Mesenchymal stem cell (in vitro differentiated cells and primary cell): Measurements from ENCODE around the gene IGSF9B.
"Not testable (repeated sequence)": the region's sequence is repeated elsewhere in the genome, so short reads cannot be mapped to it uniquely, and the experiment has no call there.

Source experiments
- DNase-seq: peaks from one replicate; pipeline ENCODE4 v3.0.0-alpha.2; 2013
- H2AFZ ChIP-seq: one replicate; pipeline ENCODE4 v1.6.1; 2013; ENCODE audit warnings: low read depth, mild to moderate bottlenecking, control low read depth, inconsistent platforms, low read length, moderate library complexity
- H2AK5ac ChIP-seq: 2 replicates; pipeline ENCODE4 v1.6.1; 2013; ENCODE audit warnings: low read length, moderate library complexity, mild to moderate bottlenecking, inconsistent platforms; ENCODE audit not compliant: severe bottlenecking
- H2BK120ac ChIP-seq: one replicate; pipeline ENCODE4 v1.6.1; 2013; ENCODE audit warnings: low read depth, mild to moderate bottlenecking, inconsistent platforms, low read length, moderate library complexity
- H2BK12ac ChIP-seq, 2 experiments: one replicate each; pipeline ENCODE4 v1.6.1; 2013; ENCODE audit warnings: inconsistent platforms in 2 of 2, low read length in 2 of 2, mild to moderate bottlenecking in 2 of 2, moderate library complexity in 2 of 2, control low read depth in 1 of 2
- H2BK15ac ChIP-seq: one replicate; pipeline ENCODE4 v1.6.1; 2013; ENCODE audit warnings: mild to moderate bottlenecking, low read depth, inconsistent platforms; ENCODE audit not compliant: poor library complexity, severe bottlenecking
- H2BK5ac ChIP-seq: 2 replicates; pipeline ENCODE4 v1.6.1; 2013; ENCODE audit warnings: low read depth, mild to moderate bottlenecking, low read length, control low read depth, inconsistent platforms; ENCODE audit not compliant: poor library complexity, severe bottlenecking
- H3K14ac ChIP-seq, 2 experiments: one replicate each; pipeline ENCODE4 v1.6.1; 2013; ENCODE audit warnings: inconsistent platforms in 2 of 2, low read length in 2 of 2, control low read depth in 1 of 2, mild to moderate bottlenecking in 1 of 2, moderate library complexity in 1 of 2
- H3K18ac ChIP-seq, 2 experiments: one replicate each; pipeline ENCODE4 v1.6.1; 2013; ENCODE audit warnings: inconsistent platforms in 2 of 2, low read length in 2 of 2, control low read depth in 1 of 2, low read depth in 1 of 2, mild to moderate bottlenecking in 1 of 2
- H3K23ac ChIP-seq, 2 experiments: one replicate each; pipeline ENCODE4 v1.6.1; 2013; ENCODE audit warnings: inconsistent platforms in 2 of 2, low read length in 2 of 2, mild to moderate bottlenecking in 2 of 2, moderate library complexity in 2 of 2, control low read depth in 1 of 2
- H3K27ac ChIP-seq: 2 replicates; pipeline ENCODE4 v1.5.1; 2013; ENCODE audit warnings: mild to moderate bottlenecking, moderate library complexity, low read length, control low read depth, inconsistent platforms; ENCODE audit not compliant: poor library complexity, severe bottlenecking
- H3K27me3 ChIP-seq, 2 experiments: 2 replicates each; pipeline versions ENCODE4 v1.6.1 to v1.7.0; 2013; ENCODE audit warnings: low read length in 2 of 2, mild to moderate bottlenecking in 2 of 2, moderate library complexity in 2 of 2, control low read depth in 1 of 2, inconsistent platforms in 1 of 2; ENCODE audit not compliant: control insufficient read depth in 1 of 2, insufficient read depth in 1 of 2
- H3K36me3 ChIP-seq, 2 experiments: 2 replicates each; pipeline versions ENCODE4 v1.6.1 to v1.7.0; 2013; ENCODE audit warnings: low read length in 2 of 2, control low read depth in 1 of 2, inconsistent platforms in 1 of 2, low read depth in 1 of 2, mild to moderate bottlenecking in 1 of 2; ENCODE audit not compliant: insufficient read depth in 2 of 2, control insufficient read depth in 1 of 2
- H3K4ac ChIP-seq, 2 experiments: one replicate each; pipeline ENCODE4 v1.6.1; 2013; ENCODE audit warnings: inconsistent platforms in 2 of 2, low read length in 2 of 2, mild to moderate bottlenecking in 2 of 2, moderate library complexity in 2 of 2, control low read depth in 1 of 2, low read depth in 1 of 2
- H3K4me1 ChIP-seq: 2 replicates; pipeline ENCODE4 v1.6.1; 2013; ENCODE audit warnings: low read depth, low read length, control low read depth; ENCODE audit not compliant: control insufficient read depth, insufficient read depth
- H3K4me2 ChIP-seq: 2 replicates; pipeline ENCODE4 v1.6.1; 2013; ENCODE audit warnings: low read length, mild to moderate bottlenecking, inconsistent platforms; ENCODE audit not compliant: poor library complexity, severe bottlenecking
- H3K4me3 ChIP-seq, 2 experiments: 2 replicates each; pipeline versions ENCODE4 v1.5.1 to v1.7.0; 2013; ENCODE audit warnings: low read length in 2 of 2, mild to moderate bottlenecking in 2 of 2, control low read depth in 1 of 2, low read depth in 1 of 2; ENCODE audit not compliant: insufficient read depth in 1 of 2
- H3K79me1 ChIP-seq: replicated peaks from 2 replicates; pipeline ENCODE4 v1.6.1; 2013; ENCODE audit warnings: mild to moderate bottlenecking, control low read depth, low read length, inconsistent platforms; ENCODE audit not compliant: poor library complexity, severe bottlenecking
- H3K9ac ChIP-seq: 2 replicates; pipeline ENCODE4 v1.7.0; 2013; ENCODE audit warnings: mild to moderate bottlenecking, low read length, moderate library complexity
- H3K9me3 ChIP-seq: 2 replicates; pipeline ENCODE4 v1.7.0; 2013; ENCODE audit warnings: mild to moderate bottlenecking, low read length; ENCODE audit not compliant: control insufficient read depth
- H4K8ac ChIP-seq: one replicate; pipeline ENCODE4 v1.6.1; 2013; ENCODE audit warnings: inconsistent platforms, mild to moderate bottlenecking, low read length, moderate library complexity
- H4K91ac ChIP-seq: one replicate; pipeline ENCODE4 v1.6.1; 2013; ENCODE audit warnings: mild to moderate bottlenecking, low read length, inconsistent platforms
- WGBS: methylation state at CpG from one replicate; pipeline ENCODE4 v1.1.7; 2013; ENCODE audit warnings: mixed read lengths; 5-methylcytosine and 5-hydroxymethylcytosine counted together

The IGSF9B gene

DNA sequence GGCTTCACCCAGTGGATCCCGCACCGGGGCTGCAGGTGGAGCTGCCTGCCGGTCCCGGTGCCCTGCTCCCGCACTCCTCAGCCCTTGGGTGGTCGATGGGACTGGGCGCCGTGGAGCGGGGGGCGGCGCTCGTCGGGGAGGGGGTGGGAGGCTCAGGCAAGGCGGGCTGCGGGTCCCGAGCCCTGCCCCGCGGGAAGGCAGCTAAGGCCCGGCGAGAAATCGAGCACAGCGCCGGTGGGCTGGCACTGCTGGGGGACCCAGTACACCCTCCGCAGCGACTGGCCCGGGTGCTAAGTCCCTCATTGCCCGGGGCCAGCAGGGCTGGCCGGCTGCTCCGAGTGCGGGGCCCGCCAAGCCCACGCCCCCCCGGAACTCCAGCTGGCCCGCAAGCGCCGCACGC is 46.1 kb upstream of the IGSF9B start:
- H3K4ac ChIP-seq, H2BK15ac ChIP-seq, H2BK12ac ChIP-seq, H3K4me1 ChIP-seq, H3K23ac ChIP-seq, H3K27ac ChIP-seq, H2AFZ ChIP-seq, H3K9me3 ChIP-seq, H3K36me3 ChIP-seq, H3K4me3 ChIP-seq, H2AK5ac ChIP-seq, H4K91ac ChIP-seq, H3K4me2 ChIP-seq, H3K14ac ChIP-seq, DNase-seq, H2BK120ac ChIP-seq, H3K18ac ChIP-seq, H4K8ac ChIP-seq, H3K79me1 ChIP-seq, H3K9ac ChIP-seq, H2BK5ac ChIP-seq: not testable (repeated sequence)
- WGBS = 93% methylated on average over 26 of the region's 37 CpGs
- peaks cover 0 to 28% of the 10 kb centered on the region in 2 experiments for H3K27me3 ChIP-seq

GRCh38 chr11:134002338-134002737 is 45.6 kb upstream of the IGSF9B start:
- not testable (repeated sequence) for H3K4me1 ChIP-seq, H3K4ac ChIP-seq, H4K8ac ChIP-seq, H2AK5ac ChIP-seq, H2AFZ ChIP-seq, H3K9ac ChIP-seq, H3K79me1 ChIP-seq, H3K27ac ChIP-seq, H2BK5ac ChIP-seq, H3K4me3 ChIP-seq, H2BK12ac ChIP-seq, H3K18ac ChIP-seq, H2BK120ac ChIP-seq, H3K9me3 ChIP-seq, H3K36me3 ChIP-seq, H4K91ac ChIP-seq, DNase-seq, H2BK15ac ChIP-seq, H3K14ac ChIP-seq, H3K23ac ChIP-seq, H3K4me2 ChIP-seq
- H3K27me3 ChIP-seq = peaks cover 0 to 28% of the 10 kb centered on the region in 2 experiments
- 89% methylated on average over 8 of the region's 10 CpGs for whole genome bisulfite sequencing

GRCh38 chr11:134001596-134001995 is 44.8 kb upstream of the IGSF9B start:
- Histone ChIP-seq H3K4ac (no peak overlapping the region), H3K4me1 (no peaks in the 10 kb centered on the region), H3K79me1 (no peaks in the 10 kb centered on the region), H2AK5ac (no peak overlapping the region), H2BK15ac (no peak overlapping the region), H3K14ac (no peak overlapping the region), H4K8ac (no peak overlapping the region), H3K9me3 (no peaks in the 10 kb centered on the region), H3K4me2 (no peak overlapping the region), H3K4me3 (no peak overlapping the region), H2BK12ac (no peak overlapping the region), H2BK120ac (no peak overlapping the region), H4K91ac (no peak overlapping the region), H3K27ac (no peak overlapping the region), H2AFZ (no peak overlapping the region), H3K9ac (no peak overlapping the region), H3K23ac (no peak overlapping the region), H3K18ac (no peak overlapping the region), H3K36me3 (no peaks in the 10 kb centered on the region), H2BK5ac (no peak overlapping the region), H3K27me3 (peaks cover 0 to 32% of the 10 kb centered on the region in 2 experiments)
- DNase-seq = no peak
- WGBS = 87% methylated on average over 6 of the region's 6 CpGs

GRCh38 chr11:134001088-134001487 is 44.3 kb upstream of the IGSF9B start:
- no peak overlapping the region for H3K14ac ChIP-seq
- no peak overlapping the region for H2BK15ac ChIP-seq
- no peak overlapping the region for H3K4me3 ChIP-seq
- H3K23ac ChIP-seq = no peak overlapping the region
- peaks cover 0 to 37% of the 10 kb centered on the region in 2 experiments for H3K27me3 ChIP-seq
- H3K9ac ChIP-seq = no peak overlapping the region
- DNase-seq = no peak
- 77% methylated on average over 6 of the region's 6 CpGs for WGBS
- no peak overlapping the region for H2AFZ ChIP-seq
- no peak overlapping the region for H3K4ac ChIP-seq
- no peak overlapping the region for H2AK5ac ChIP-seq
- H3K27ac ChIP-seq = no peak overlapping the region
- no peak overlapping the region for H4K91ac ChIP-seq
- H3K36me3 ChIP-seq = no peaks in the 10 kb centered on the region
- H2BK5ac ChIP-seq = no peak overlapping the region
- no peak overlapping the region for H2BK120ac ChIP-seq
- H4K8ac ChIP-seq = no peak overlapping the region
- no peaks in the 10 kb centered on the region for H3K79me1 ChIP-seq
- H3K9me3 ChIP-seq = no peaks in the 10 kb centered on the region
- H3K4me1 ChIP-seq = no peaks in the 10 kb centered on the region
- no peak overlapping the region for H3K18ac ChIP-seq
- no peak overlapping the region for H3K4me2 ChIP-seq
- no peak overlapping the region for H2BK12ac ChIP-seq
